ENCODE results near the gene CHAMP1. TPM values are rescaled to one million over a fixed set of nuclear protein-coding genes. Genes with fewer than 3 reads are reported as not detected.

Gene CHAMP1, protein sequence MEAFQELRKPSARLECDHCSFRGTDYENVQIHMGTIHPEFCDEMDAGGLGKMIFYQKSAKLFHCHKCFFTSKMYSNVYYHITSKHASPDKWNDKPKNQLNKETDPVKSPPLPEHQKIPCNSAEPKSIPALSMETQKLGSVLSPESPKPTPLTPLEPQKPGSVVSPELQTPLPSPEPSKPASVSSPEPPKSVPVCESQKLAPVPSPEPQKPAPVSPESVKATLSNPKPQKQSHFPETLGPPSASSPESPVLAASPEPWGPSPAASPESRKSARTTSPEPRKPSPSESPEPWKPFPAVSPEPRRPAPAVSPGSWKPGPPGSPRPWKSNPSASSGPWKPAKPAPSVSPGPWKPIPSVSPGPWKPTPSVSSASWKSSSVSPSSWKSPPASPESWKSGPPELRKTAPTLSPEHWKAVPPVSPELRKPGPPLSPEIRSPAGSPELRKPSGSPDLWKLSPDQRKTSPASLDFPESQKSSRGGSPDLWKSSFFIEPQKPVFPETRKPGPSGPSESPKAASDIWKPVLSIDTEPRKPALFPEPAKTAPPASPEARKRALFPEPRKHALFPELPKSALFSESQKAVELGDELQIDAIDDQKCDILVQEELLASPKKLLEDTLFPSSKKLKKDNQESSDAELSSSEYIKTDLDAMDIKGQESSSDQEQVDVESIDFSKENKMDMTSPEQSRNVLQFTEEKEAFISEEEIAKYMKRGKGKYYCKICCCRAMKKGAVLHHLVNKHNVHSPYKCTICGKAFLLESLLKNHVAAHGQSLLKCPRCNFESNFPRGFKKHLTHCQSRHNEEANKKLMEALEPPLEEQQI
- total RNA-seq = 10 to 100 TPM in 1 of 3 donors, 1 to 10 TPM in 2; 6.1 to 11.3 (median 7.9) TPM
- 6.8 TPM for total RNA-seq (2013)

- H3K27ac Mint-ChIP-seq = peak within 1 kb of the TSS; percentile 74 to 82
- peak within 1 kb of the TSS; percentile 66 for H3K4me3 ChIP-seq (ENCODE audit: low read length)
- no peaks in the 10 kb centered on the region for H3K27me3 ChIP-seq (ENCODE audit: control insufficient read depth, insufficient read depth, low read length)
- WGBS (ENCODE audit: insufficient coverage) = under 1% methylated on average over 107 of the region's 107 CpGs
- TF ChIP-seq CTCF (IDR thresholded peaks at IDR 0.05) = no peak
- DNase-seq (peak; percentile 71 to 95), ATAC-seq (peak; percentile 89 to 91 (median 91))
- H3K4me1 Mint-ChIP-seq = peaks cover 29 to 41% of the 10 kb centered on the region in 2 donors
- H3K4me3 Mint-ChIP-seq = peak within 1 kb of the TSS; percentile 96
- H3K9me3 Mint-ChIP-seq = no peaks in the 10 kb centered on the region
- peaks cover 11% of the 10 kb centered on the region for H3K4me1 ChIP-seq (ENCODE audit: control insufficient read depth, insufficient read depth, low read length)
- intact Hi-C loops (cut with micrococcal nuclease) = loop anchor here (2.0 kb wide), 1 partner anchor 31 kb away; no protein-coding TSS in a partner anchor
- no peaks in the 10 kb centered on the region for H3K36me3 Mint-ChIP-seq
- H3K27me3 Mint-ChIP-seq (ENCODE audit: low read depth in 2 of 2) = no peaks in the 10 kb centered on the region
- no peaks in the 10 kb centered on the region for H3K9me3 ChIP-seq (ENCODE audit: control insufficient read depth, insufficient read depth, low read length)
- H3K27ac ChIP-seq (ENCODE audit: low read length) = peak within 1 kb of the TSS; percentile 70
- no peaks in the 10 kb centered on the region for H3K36me3 ChIP-seq (ENCODE audit: control insufficient read depth, insufficient read depth, low read length)
Observed at GRCh38 chr13:114314074-114314912, at the start of gene CHAMP1. Gene CHAMP1, plus strand, starts transcription at chr13:114314503. Its CDS starts 9,340 bp downstream, at chr13:114323843.

DNA sequence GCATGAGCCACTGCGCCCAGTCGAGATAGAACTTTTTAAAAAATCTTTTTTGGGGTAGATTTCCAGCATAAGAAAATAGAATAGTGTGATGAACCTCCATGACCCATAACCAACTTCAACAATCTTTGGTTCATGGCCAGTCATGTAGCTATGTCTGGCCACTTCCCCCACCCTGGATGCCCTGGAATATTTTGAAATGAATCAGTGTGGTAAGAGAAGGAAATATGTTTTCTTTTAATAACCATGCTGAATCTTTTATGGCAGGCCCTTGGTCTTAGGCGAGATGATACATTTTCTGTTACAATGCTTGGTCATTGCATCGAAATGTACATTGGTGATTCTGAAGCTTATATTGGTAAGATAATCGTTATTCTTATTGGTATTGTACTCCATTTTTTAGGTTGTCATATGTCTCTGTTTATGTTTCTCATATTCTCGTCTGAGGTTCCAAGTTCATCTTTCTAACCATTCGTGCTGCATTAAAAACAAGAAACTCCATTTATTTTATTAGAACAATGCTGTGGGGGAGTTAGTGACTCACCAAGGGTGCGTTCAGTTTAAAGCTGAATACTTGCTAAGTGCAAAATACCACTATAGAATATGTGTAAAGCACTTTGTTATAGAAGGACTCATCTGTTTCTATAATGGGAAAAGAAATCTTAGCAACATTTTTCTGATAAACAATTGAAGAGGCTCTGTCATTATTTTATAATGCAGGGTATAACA is 49.3 kb upstream of the CHAMP1 start:
- 96% methylated on average over 5 of the region's 8 CpGs for WGBS (ENCODE audit: insufficient coverage)
- Mint-ChIP-seq H3K9me3 (peaks cover 0 to 2% of the 10 kb centered on the region in 2 donors), H3K27ac (peak overlapping the region; percentile 33 to 60), H3K36me3 (peaks cover 16% of the 10 kb centered on the region), H3K4me3 (peak overlapping the region; percentile 55), H3K4me1 (peaks cover 74 to 89% of the 10 kb centered on the region in 2 donors), H3K27me3 (ENCODE audit: low read depth in 2 of 2) (no peaks in the 10 kb centered on the region)
- no peaks in the 10 kb centered on the region for H3K27me3 ChIP-seq (ENCODE audit: control insufficient read depth, insufficient read depth, low read length)
- no peak for TF ChIP-seq CTCF (IDR thresholded peaks at IDR 0.05)
- intact Hi-C loops (cut with micrococcal nuclease) = loop anchor here (5.0 kb wide), 1 partner anchor 123 kb away; no protein-coding TSS in a partner anchor
- H3K9me3 ChIP-seq (ENCODE audit: control insufficient read depth, insufficient read depth, low read length) = peaks cover 8% of the 10 kb centered on the region
- DNase-seq (no peak), ATAC-seq (no peak)
- no peak overlapping the region for H3K4me3 ChIP-seq (ENCODE audit: low read length)
- H3K4me1 ChIP-seq (ENCODE audit: control insufficient read depth, insufficient read depth, low read length) = peaks cover 87% of the 10 kb centered on the region
- H3K36me3 ChIP-seq (ENCODE audit: control insufficient read depth, insufficient read depth, low read length) = peaks cover 32% of the 10 kb centered on the region
- H3K27ac ChIP-seq (ENCODE audit: low read length) = no peak overlapping the region

DNA sequence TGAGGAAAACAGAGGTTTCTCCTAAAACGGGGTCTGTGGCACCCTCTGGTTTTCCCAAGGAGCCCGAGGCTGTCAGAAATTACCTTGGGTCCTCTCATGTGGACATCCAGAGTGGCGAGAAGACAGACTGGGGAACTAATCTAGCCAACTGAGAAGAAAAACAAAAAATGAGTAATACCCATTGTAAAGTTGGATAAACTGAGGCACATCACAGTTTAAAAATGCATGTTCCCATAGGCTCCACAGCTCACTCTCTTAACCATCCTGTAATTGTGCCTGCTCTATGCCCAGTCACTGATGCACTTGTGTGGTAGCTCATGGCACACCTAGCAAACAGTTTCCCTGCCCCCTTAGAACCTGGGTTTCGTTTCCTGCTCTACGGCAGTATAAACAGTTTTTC is 48.1 kb upstream of the CHAMP1 start:
- DNase-seq (peak in 1 of 2 donors; percentile 19), ATAC-seq (no peak)
- intact Hi-C loops (cut with micrococcal nuclease) = no loop called here
- H3K27me3 ChIP-seq (ENCODE audit: control insufficient read depth, insufficient read depth, low read length) = no peaks in the 10 kb centered on the region
- Mint-ChIP-seq H3K9me3 (peaks cover 0 to 2% of the 10 kb centered on the region in 2 donors), H3K36me3 (peaks cover 4% of the 10 kb centered on the region), H3K4me1 (peaks cover 69 to 85% of the 10 kb centered on the region in 2 donors), H3K27ac (peak overlapping the region in 1 of 2 donors; percentile 60), H3K27me3 (ENCODE audit: low read depth in 2 of 2) (no peaks in the 10 kb centered on the region), H3K4me3 (peak overlapping the region; percentile 88)
- H3K9me3 ChIP-seq (ENCODE audit: control insufficient read depth, insufficient read depth, low read length) = peaks cover 8% of the 10 kb centered on the region
- no peak overlapping the region for H3K4me3 ChIP-seq (ENCODE audit: low read length)
- no peak for TF ChIP-seq CTCF (IDR thresholded peaks at IDR 0.05)
- peaks cover 21% of the 10 kb centered on the region for H3K36me3 ChIP-seq (ENCODE audit: control insufficient read depth, insufficient read depth, low read length)
- H3K27ac ChIP-seq (ENCODE audit: low read length) = no peak overlapping the region
- H3K4me1 ChIP-seq (ENCODE audit: control insufficient read depth, insufficient read depth, low read length) = peaks cover 79% of the 10 kb centered on the region
- 85% methylated on average over 5 of the region's 5 CpGs for WGBS (ENCODE audit: insufficient coverage)

All from natural killer cell (primary cell).